NCI-H146 treated with DMSO at 0.1 percent for 48 hours (cell line): ENCODE measurements around the gene ME1.
"Not testable (repeated sequence)": the region's sequence is repeated elsewhere in the genome, so short reads cannot be mapped to it uniquely, and the experiment has no call there.

Source experiments
- DNase-seq: peaks from one replicate; lab custom pipeline; 2025; ENCODE audit not compliant: unreplicated experiment; lab: John Stamatoyannopoulos, UW

ME1 gene

DNA sequence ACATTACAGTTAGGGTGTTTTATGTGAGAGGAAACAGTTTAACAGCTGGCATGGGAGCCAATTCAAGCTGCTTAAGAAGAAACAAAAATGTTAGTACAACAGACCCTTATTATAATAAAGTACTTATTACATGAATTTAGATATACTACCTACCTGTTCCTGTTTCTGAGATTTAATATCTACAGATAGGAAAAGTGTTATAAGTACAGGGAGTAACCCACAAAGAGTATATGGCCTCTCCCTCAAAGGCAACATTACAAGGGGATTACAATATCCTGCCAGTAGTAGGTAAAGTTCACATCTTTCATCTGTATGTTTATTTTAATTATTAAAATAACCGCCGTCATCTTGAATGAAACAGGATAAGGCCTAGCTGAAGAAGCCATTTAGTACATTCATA is 1.8 kb upstream of the ME1 start:
- DNase-seq, result no peak

DNA sequence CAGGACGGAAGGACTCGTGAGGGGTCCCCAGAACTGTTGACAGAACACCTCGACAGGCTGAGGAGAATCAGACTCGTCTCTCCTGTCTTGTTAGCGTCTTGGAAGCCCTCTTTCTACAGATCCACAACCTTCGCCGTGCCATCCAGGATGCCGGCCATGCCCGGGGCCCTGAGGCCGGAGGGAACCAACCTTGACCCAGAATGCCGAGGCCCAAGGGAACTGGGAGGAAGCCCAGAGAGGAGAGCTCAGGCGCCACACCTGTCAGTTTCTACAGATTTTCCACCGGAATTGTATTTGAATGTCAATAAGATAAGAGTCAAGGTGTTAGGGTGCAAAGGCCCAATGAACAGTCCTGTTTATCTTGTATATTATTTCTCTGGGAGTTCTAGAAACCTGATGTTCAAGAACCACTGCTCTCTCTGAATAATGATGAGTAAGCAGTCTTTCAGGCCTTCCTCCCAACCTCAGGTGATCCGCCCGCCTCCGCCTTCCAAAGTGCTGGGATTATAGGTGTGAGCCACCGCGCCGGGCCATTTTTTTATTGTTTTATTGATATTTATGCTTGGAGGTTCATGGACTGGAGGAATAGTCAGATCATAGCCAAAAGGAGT is 799 bp upstream of the ME1 start:
- DNase-seq, result no peak

GRCh38 chr6:83429857-83430610 is 817 bp downstream of the ME1 start:
- no peak for DNase-seq

DNA sequence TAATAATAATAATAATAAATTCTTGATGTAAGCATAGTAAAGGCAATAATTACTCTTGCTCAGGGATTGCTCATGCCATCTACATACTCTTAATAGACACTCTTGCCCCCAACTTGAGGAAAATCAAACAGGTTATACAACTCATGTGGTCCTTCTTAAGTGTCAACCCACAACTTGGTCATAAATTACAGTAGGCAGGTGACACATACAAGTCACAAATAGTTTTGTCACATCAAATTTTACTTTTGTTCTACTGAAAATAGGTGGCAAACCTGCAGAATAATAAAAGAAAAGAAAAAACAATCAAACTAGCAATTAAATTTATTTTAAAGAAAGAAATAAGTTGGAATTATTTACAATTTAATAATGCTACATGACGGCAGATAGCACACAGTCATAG is 1.6 kb downstream of the ME1 start:
- no peak for DNase-seq

- DNase-seq, result no peak
Measured at GRCh38 chr6:83424392-83425018, 6.3 kb downstream of the ME1 start.

GRCh38 chr6:83417880-83418663 is 12.8 kb downstream of the ME1 start:
- no peak for DNase-seq

DNA sequence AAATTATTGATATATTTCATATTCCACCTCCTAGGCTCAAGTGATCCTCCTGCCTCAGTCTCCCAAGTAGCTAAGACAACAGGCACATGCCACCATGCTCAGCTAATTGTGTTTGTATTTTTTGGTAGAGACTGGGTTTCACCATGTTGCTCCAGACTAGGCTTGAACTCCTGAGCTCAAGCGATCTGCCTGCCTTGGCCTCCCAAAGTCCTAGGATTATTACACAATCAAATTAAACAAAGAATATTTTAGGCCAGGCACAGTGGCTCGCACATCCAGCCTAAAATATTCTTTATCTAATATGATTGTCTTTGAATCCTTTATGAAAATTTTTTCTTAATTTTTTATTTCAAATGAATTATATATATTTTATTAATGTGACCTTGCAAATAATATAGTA is 17.8 kb downstream of the ME1 start:
- DNase-seq, result no peak

DNA sequence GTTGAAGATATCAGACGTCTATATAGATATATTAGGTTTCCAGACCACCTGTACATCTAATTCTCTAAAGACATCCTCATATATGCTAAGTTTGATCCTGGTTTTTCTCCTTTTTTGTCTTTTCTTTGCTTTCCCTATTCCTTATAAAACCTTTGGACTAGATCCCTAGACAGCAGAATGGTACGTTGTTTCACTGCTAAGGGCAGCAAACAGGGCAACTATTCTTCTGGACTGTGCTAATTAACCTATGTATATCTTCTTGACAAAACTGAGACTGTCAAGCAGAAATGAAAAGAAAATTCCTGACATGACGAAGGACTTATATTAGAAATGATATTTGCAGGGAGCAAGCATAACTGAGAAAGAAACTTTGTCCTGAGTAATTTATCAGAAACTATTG is 19.1 kb downstream of the ME1 start:
- no peak for DNase-seq

GRCh38 chr6:83403191-83403590 is 27.7 kb downstream of the ME1 start:
- DNase-seq, result no peak

GRCh38 chr6:83389606-83390005 is 41.2 kb downstream of the ME1 start:
- DNase-seq, result no peak

DNA sequence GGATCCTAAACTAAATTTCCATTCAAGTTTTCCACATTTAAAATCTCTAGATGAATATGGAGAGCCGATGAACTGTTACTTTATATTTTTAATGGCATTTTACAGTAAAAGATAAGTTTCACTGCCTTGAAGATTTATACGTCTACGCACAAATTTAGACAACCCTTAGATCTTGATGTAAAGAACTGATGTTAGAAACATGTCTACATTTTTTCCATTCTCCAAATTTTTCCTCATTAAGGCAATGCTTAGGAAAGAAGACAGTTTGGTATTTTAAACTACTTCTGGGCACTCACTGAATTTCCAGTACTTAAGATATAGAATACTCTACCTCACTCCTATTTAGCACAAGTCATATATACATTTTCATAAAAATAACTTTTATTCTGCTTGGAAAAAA is 45.4 kb downstream of the ME1 start:
- no peak for DNase-seq

GRCh38 chr6:83384751-83385150 is 46.1 kb downstream of the ME1 start:
- no peak for DNase-seq

GRCh38 chr6:83381949-83382348 is 48.9 kb downstream of the ME1 start:
- DNase-seq, result no peak

- DNase-seq, result no peak
Measured at GRCh38 chr6:83378621-83379388, 52.0 kb downstream of the ME1 start.

- DNase-seq, result no peak
Measured at GRCh38 chr6:83371423-83371822, 59.4 kb downstream of the ME1 start.

GRCh38 chr6:83370567-83370966 is 60.3 kb downstream of the ME1 start:
- no peak for DNase-seq

DNA sequence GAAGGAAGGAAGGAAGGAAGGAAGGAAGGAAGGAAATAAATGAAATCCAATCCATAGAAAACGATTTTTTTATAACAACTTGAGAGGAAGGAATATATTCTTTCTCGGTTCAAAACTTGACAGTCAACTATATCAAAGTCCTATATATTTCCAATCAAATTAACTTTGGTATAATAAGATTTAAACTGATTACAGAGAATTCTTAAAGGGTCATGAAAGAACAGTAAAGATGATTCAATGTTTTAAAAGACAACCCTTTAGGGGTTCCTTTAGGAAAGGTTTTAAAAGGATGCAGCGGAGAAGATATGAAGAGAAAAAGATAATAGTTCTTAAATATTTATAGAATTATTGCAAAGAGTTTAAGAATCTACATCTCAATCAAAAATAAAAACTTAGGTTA is 61.2 kb downstream of the ME1 start:
- no peak for DNase-seq

DNA sequence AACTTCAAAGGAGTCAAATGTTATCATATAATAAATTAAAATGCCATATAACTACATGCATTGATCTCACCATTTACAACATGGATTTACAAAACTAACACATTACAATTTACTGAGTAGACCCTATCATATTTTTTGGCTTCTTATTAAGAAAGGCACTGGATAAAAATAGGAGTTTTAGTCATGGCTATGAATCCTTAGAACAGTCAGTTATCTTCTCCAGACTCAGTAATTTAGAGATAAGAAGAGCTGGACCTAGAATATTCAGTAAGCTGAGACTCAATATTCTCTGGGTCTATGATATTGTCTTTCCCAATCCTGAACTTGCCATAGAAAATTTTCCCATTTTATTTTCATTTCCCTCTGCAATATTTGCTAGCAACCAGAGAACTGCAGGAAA is 62.3 kb downstream of the ME1 start:
- no peak for DNase-seq

DNA sequence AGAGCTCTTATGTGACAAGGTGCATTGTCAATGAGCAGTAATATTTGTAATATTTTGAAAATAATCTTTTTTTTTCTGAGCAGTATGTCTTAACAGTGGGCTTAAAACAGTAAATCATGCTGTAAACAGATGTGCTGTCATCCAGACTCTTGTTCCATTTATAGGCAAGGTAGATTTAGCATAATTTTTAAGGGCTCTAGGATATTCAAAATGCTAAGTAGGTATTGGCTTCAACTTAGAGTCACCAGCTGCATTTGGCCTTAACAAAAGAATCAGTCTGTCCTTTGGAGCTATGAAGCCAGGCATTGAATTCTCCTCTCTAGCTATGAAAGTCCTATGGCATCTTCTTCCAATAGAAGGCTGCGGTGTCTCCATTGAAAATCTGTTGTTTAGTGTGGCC is 63.7 kb downstream of the ME1 start:
- no peak for DNase-seq

GRCh38 chr6:83365931-83366330 is 64.9 kb downstream of the ME1 start:
- no peak for DNase-seq

DNA sequence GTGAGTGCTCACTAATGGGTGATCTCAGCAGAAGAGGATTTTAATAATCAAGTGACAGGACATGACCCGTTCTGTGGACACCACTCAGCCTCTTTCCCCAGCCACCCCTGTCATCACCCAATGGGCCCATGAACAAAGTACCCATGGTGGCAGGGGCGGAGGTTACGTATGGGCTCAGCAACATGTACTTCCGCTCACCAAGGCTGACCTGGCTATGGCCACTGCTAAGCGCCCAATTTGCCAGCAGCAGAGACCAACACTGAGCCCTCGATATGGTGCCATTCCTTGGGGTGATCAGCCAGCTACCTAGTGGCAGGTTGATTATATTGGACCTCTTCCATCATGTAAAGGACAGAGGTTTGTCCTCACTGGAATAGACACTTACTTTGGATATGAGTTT is 68.5 kb downstream of the ME1 start:
- not testable (repeated sequence) for DNase-seq
